Cardiac fibroblast (primary cell): ENCODE measurements around the gene RAB12.

ENCODE experiments used
- DNase-seq, 2 donors: peaks; one replicate each; pipeline versions ENCODE4 v3.0.0 to v3.0.0-alpha.2; 2010; ENCODE audit warnings: low read depth in 2 of 2
- H3K4me3 ChIP-seq, 2 donors: replicated peaks in 1 of 2; 1 replicate in 1 of 2; 2 replicates in 1 of 2; pipeline ENCODE4 v1.5.1; 2011; ENCODE audit warnings: low read depth in 2 of 2, low read length in 2 of 2, mild to moderate bottlenecking in 2 of 2, moderate library complexity in 1 of 2
- TF ChIP-seq, protein P1 (sequence below): IDR thresholded peaks from one replicate; pipeline ENCODE4 v1.5.1; 2011; ENCODE audit warnings: low read depth, mild to moderate bottlenecking, low read length, inconsistent platforms

RAB12 gene

GRCh38 chr18:8584798-8585197 lies 24.4 kb upstream of the RAB12 start:
- TF ChIP-seq, protein P1, sequence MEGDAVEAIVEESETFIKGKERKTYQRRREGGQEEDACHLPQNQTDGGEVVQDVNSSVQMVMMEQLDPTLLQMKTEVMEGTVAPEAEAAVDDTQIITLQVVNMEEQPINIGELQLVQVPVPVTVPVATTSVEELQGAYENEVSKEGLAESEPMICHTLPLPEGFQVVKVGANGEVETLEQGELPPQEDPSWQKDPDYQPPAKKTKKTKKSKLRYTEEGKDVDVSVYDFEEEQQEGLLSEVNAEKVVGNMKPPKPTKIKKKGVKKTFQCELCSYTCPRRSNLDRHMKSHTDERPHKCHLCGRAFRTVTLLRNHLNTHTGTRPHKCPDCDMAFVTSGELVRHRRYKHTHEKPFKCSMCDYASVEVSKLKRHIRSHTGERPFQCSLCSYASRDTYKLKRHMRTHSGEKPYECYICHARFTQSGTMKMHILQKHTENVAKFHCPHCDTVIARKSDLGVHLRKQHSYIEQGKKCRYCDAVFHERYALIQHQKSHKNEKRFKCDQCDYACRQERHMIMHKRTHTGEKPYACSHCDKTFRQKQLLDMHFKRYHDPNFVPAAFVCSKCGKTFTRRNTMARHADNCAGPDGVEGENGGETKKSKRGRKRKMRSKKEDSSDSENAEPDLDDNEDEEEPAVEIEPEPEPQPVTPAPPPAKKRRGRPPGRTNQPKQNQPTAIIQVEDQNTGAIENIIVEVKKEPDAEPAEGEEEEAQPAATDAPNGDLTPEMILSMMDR = no peak
- no peak for DNase-seq

GRCh38 chr18:8586941-8587340 lies 22.3 kb upstream of the RAB12 start:
- DNase-seq = no peak
- TF ChIP-seq, protein P1 = no peak
- H3K4me3 ChIP-seq = no peak overlapping the region

More at GRCh38 chr18:8584798-8585197, 24.4 kb upstream of the RAB12 start:
- H3K4me3 ChIP-seq = no peak overlapping the region

DNA sequence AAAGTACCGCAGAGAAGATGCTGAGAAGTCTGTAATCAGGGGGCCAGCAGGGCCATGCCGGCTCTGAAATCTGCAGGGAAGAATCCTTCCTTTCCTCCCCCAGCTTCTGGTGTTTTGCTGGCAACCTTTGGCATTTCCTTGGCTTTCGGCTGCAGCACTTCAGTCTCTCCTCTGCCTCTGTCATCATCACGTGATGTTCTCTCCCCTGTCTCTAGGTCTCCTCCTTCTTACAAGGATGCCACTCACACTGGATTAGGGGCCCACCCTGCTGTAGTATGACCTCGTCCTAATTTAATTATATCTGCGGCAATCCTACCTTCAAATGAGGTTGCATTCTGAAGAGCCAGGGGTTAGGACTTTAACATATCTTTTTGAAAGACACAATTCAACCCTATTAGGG lies 13.8 kb upstream of the RAB12 start:
- TF ChIP-seq, protein P1 = no peak
- H3K4me3 ChIP-seq = no peak overlapping the region
- DNase-seq = no peak

DNA sequence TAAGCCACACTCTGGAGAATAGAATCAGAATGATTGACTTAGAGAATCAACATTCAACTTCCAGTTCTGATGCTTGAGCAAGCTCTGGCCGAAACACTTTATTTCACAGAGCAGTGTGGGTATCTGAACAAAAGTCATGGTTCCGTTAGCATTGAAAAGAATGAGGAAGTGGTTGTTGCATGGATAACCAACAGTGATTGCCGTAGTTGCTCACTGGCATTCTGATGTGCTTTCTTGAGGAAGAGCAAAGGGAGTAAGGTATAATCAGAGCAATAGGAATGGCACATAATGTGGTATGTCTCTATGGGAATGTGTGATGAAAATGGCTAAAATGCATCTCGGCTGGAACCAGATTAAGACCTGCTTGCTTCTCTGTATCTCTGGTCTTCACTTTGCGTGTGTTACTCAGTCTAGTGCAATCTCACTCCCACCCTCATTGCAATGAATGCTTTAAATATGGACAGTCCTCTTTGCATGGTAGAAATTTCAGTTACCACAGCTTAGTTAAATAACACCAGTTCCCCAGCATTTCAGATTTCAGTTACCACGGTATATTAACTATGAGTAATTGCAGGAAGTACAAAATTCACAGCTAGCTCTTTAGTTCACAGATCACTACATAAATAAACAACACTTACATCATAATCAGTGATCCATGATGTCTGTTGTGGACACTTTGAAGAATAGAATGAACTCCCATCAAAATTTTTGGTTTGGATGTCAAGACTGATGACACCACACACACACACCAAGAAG lies 7.8 kb upstream of the RAB12 start:
- TF ChIP-seq, protein P1 = no peak
- no peak overlapping the region for H3K4me3 ChIP-seq
- DNase-seq = no peak

DNA sequence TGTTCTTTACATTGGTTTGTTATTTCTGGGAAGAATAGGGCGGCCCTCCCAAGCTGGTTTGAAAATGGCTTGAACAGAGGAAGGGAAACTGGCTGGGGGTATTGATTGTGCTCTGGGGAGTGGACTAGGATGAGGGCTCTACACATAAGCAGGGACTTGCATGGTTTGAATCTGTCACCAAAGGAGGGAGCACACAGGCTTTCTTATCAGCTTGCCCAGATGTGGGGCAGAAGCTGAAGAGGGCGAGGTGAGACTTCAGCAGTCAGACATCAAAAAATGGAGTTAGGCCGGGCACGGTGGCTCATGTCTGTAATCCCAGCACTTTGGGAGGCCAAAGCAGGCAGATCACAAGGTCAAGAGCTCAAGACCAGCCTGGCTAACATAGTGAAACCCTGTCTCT lies 7.2 kb upstream of the RAB12 start:
- H3K4me3 ChIP-seq = no peak overlapping the region
- TF ChIP-seq, protein P1 = no peak
- DNase-seq = no peak

- TF ChIP-seq, protein P1 = no peak
Observed at GRCh38 chr18:8602557-8602956, 6.7 kb upstream of the RAB12 start.

More at GRCh38 chr18:8602557-8602956, 6.7 kb upstream of the RAB12 start:
- H3K4me3 ChIP-seq = no peak overlapping the region
- DNase-seq = no peak
